ENCODE measurements around the gene ANO7.

ANO7 gene

DNA sequence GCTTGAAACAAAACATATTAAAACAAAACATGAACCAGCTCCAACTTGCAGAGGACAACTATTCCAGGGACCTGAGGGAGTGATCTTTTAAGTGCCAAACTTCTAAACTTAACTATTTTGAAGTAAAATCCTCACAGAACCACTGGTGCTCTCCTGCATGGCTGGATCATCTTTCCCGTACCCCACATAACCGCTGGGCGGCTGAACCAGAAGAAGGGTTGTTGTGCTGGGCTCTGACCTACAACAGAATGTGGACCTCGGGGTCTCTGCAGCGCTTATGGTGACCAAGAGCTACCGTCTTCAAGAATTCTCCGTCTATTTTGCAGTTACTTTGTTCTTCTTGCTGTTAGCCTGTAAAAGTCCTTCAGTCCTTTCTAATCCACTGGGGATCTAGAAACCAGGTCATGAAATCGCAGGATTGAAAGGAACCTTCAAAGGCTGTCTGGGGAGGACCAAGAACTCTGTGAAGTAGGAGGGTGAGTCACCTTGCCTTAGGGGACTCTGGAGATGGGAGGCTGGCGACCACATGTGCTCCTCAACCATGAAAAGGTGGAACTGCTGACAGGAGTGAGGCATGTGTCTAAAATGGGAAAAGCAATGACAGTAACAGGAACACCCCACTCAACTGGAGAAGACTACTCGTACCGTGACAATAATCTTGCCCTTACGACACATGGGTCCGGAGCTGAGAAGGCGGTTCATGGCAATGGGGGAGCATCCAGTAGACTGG, 80.4 kb downstream of the ANO7 start:
- Histone ChIP-seq H3K4me3 (ENCODE audit: low read depth, low read length) (no peak overlapping the region), H3K27me3 (ENCODE audit: control insufficient read depth, insufficient read depth, low read length) (no peaks in the 10 kb centered on the region), H3K9me3 (ENCODE audit: control insufficient read depth, insufficient read depth, low read depth, low read length) (no peaks in the 10 kb centered on the region), H3K36me3 (ENCODE audit: control insufficient read depth, insufficient read depth, low read length) (peaks cover 49% of the 10 kb centered on the region), H3K9ac (ENCODE audit: low read length) (no peak overlapping the region), H3K27ac (ENCODE audit: low read depth, low read length) (no peak overlapping the region), H3K4me1 (ENCODE audit: control insufficient read depth, insufficient read depth, low read length) (peaks cover 23% of the 10 kb centered on the region)

DNA sequence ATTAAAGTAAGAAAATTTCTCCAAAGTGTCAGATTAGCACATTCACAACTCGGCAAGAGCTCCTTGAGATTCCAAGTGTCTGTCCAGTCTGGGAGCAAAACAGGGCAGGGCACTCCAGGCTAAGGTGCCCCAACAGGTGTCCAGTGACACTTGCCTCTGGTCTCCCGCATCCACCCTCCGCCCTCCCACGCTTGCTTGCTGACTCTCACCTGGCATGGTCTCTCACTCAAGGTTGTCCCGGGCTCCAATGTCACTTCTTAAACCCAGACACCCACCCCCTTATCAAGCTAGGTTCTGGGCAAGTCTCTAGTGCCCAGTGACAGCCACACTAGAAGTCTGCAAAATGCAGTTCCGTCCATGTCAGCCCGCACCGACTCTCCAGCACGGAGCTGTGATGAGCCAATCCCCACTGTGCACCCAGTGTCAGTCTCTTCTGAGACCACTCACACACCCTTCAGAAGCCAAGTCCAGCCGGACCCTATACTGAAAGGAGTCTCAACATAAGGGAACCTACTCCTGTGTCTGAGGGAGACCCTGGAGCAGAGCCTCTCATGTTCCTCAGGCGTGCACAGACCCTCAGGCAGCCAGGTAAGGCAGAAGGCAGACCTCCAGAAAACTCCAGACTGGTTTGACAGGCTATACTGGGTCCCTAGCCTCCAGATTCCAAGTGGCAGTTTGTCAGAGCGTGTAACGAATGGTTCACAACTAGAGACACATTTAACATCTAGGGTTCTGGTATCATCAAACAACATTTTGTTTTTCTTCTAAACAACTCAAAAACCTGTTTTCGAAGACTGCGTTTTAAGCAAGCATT, 81.4 kb downstream of the ANO7 start:
- H3K4me1 ChIP-seq (ENCODE audit: control insufficient read depth, insufficient read depth, low read length): peaks cover 26% of the 10 kb centered on the region
- no peaks in the 10 kb centered on the region for H3K27me3 ChIP-seq (ENCODE audit: control insufficient read depth, insufficient read depth, low read length)
- H3K9ac ChIP-seq (ENCODE audit: low read length): no peak overlapping the region
- H3K36me3 ChIP-seq (ENCODE audit: control insufficient read depth, insufficient read depth, low read length): peaks cover 41% of the 10 kb centered on the region
- no peaks in the 10 kb centered on the region for H3K9me3 ChIP-seq (ENCODE audit: control insufficient read depth, insufficient read depth, low read depth, low read length)
- no peak overlapping the region for H3K4me3 ChIP-seq (ENCODE audit: low read depth, low read length)
- H3K27ac ChIP-seq (ENCODE audit: low read depth, low read length): no peak overlapping the region

DNA sequence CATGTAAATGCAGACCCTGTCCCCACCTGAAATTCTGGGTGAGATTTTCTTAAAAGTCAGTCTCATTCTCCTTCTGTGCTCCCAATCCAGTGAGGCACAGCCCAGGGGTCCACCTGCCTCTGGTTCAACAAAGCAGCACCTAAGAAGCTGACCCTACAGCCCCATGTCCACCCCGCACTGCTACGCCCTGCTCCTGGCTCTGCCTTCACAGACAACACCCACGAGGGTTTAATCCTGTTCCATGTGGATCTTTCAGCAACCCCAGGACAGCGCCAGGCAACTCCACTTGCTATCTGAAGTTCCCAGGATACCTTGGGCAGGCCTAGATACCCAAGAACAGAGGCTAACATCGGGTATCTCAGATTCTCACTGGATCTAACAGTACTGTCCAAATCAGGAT, 82.1 kb downstream of the ANO7 start:
- no peak overlapping the region for H3K27ac ChIP-seq (ENCODE audit: low read depth, low read length)
- H3K36me3 ChIP-seq (ENCODE audit: control insufficient read depth, insufficient read depth, low read length): peaks cover 37% of the 10 kb centered on the region
- H3K4me3 ChIP-seq (ENCODE audit: low read depth, low read length): no peak overlapping the region
- peaks cover 26% of the 10 kb centered on the region for H3K4me1 ChIP-seq (ENCODE audit: control insufficient read depth, insufficient read depth, low read length)
- H3K27me3 ChIP-seq (ENCODE audit: control insufficient read depth, insufficient read depth, low read length): no peaks in the 10 kb centered on the region
- no peaks in the 10 kb centered on the region for H3K9me3 ChIP-seq (ENCODE audit: control insufficient read depth, insufficient read depth, low read depth, low read length)
- H3K9ac ChIP-seq (ENCODE audit: low read length): no peak overlapping the region

DNA sequence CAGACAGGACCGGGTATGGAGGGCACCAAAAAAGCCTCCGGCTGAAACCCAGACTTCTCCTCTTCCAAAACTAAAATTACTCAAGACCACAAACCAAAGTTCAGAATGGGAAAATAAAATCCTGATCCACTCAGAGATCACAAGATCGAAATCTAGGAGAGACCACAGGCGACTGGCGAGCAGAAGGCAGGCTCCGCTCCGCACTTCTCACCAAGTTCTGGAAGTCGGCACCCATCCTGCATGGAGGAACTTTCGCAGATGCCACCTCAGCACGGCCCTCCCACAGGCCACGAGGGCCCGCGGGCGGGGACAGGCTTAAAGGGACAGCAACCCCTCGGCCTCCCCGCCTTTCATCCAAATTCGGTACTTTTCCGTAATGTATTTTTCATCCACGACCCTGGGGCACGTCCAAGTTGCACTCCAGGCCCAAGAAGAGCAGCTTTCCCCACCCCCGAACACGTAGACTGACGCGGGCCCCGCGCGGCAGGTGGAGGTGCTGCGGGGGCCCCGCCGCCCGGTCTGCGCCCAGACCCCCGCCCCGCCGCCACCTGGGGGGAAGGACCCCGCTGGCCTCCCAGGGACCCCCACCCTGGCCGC, 83.3 kb downstream of the ANO7 start:
- Histone ChIP-seq H3K36me3 (ENCODE audit: control insufficient read depth, insufficient read depth, low read length) (peaks cover 25% of the 10 kb centered on the region), H3K4me1 (ENCODE audit: control insufficient read depth, insufficient read depth, low read length) (peaks cover 26% of the 10 kb centered on the region), H3K4me3 (ENCODE audit: low read depth, low read length) (peak overlapping the region; percentile 85), H3K9ac (ENCODE audit: low read length) (peak overlapping the region; percentile 86), H3K27me3 (ENCODE audit: control insufficient read depth, insufficient read depth, low read length) (no peaks in the 10 kb centered on the region), H3K9me3 (ENCODE audit: control insufficient read depth, insufficient read depth, low read depth, low read length) (no peaks in the 10 kb centered on the region), H3K27ac (ENCODE audit: low read depth, low read length) (no peak overlapping the region)

DNA sequence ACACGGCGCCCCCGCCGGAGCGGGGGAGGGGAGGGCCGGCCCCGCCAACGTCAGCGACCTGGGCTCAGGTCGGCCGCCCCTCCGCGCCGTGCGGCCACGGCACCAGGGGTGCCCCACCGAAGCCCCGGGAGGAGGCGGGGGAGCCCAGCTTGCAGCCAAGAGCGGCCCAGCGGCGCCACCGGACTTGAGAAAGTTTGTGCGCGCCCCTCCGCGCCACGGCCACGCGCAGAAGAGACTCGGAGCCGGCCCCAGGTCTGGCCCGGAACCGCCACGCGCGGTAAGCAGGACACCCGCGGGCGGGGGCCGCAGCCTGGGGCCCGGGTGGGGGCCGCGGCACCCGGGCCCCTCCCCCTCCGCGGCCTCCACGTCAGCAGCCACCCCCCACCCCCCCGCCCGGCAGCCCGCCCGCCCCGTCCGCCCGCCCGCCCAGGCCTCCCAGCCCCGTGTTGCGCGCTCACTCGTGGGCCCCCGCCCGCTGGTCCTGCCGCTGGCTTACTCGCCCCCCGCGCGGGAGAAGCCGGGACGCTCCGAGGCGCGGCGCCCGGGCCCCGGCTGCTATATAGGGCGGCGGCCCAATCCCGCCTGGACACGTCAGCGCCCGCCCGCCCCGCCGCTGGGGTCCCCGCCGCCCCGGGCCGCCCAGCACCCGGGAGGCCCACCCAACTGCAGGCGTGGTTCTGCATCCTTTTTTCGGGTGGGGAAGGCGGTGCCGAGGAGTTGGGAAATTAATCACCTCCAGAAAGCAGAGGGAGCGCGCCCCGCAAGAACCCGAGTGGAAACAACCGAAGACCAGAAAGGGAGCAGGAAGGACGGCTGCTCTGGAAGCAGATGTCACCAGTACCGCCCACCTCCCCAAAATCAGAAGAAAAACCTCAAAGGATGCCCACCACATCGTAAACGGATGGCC, 84.1 kb downstream of the ANO7 start:
- Histone ChIP-seq H3K4me3 (ENCODE audit: low read depth, low read length) (peak overlapping the region; percentile 85), H3K9ac (ENCODE audit: low read length) (peak overlapping the region; percentile 86), H3K27me3 (ENCODE audit: control insufficient read depth, insufficient read depth, low read length) (no peaks in the 10 kb centered on the region), H3K9me3 (ENCODE audit: control insufficient read depth, insufficient read depth, low read depth, low read length) (no peaks in the 10 kb centered on the region), H3K27ac (ENCODE audit: low read depth, low read length) (no peak overlapping the region), H3K36me3 (ENCODE audit: control insufficient read depth, insufficient read depth, low read length) (peaks cover 18% of the 10 kb centered on the region), H3K4me1 (ENCODE audit: control insufficient read depth, insufficient read depth, low read length) (peaks cover 26% of the 10 kb centered on the region)

DNA sequence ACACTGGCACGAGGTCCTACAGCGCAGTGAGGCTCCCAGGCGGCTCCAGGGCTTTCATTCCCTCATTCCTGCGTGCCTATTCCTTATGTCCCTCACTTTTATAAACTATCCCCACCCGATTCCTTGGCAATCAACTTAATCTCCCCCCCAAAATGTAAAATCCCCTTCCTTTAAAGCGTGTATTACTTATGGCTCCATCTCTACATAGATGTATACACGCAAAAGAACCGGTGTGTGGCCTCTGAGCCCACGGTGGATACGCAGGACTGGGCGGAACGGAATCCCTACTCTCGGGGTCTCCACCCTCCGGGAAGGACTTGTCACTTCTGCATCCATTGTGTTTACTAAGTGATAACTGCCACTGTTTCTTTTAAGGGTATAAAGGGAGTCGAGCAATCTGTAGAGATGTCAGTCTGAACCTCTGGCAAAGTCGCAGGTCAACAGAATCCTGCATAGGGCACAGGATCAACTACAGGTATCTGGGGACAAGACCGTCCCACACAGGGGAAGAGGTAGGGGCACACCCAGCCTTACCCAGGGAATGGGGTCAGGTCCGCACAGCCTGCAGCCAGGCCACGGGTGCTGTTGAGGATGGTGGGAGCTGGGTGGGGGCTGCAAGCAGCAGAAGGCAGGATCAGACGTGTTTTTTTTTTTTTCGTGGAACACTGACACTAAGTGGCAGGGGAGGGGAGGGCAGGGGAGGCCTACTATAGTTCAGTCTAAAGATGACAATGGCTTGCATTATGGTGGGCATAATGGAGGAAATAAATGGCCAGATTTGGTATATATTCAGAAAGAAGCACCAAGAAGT, 84.9 kb downstream of the ANO7 start:
- H3K4me3 ChIP-seq (ENCODE audit: low read depth, low read length): peak overlapping the region; percentile 85
- H3K9ac ChIP-seq (ENCODE audit: low read length): peak overlapping the region; percentile 73
- H3K27me3 ChIP-seq (ENCODE audit: control insufficient read depth, insufficient read depth, low read length): no peaks in the 10 kb centered on the region
- H3K27ac ChIP-seq (ENCODE audit: low read depth, low read length): no peak overlapping the region
- H3K4me1 ChIP-seq (ENCODE audit: control insufficient read depth, insufficient read depth, low read length): peaks cover 26% of the 10 kb centered on the region
- no peaks in the 10 kb centered on the region for H3K9me3 ChIP-seq (ENCODE audit: control insufficient read depth, insufficient read depth, low read depth, low read length)
- H3K36me3 ChIP-seq (ENCODE audit: control insufficient read depth, insufficient read depth, low read length): peaks cover 9% of the 10 kb centered on the region

DNA sequence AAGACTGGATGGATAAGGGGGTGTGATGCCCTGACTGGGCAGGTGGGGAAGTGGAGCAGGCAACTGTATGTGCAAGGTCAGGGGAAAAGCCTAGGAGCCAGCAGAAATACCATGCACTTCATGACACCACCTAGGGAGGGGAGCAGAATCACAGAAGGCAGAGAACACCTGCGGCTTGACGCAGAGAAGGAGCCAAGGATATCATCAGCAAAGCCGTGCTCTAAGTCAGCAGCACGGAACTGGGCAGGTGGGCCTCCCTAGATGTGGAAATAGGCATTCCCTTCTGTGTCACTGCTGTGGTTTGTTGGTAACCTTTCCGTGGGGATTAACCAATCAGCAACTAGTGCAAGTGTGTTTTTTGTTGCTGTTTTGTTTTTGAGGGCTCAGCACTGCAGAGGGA, 85.7 kb downstream of the ANO7 start:
- H3K27me3 ChIP-seq (ENCODE audit: control insufficient read depth, insufficient read depth, low read length): no peaks in the 10 kb centered on the region
- H3K9ac ChIP-seq (ENCODE audit: low read length): no peak overlapping the region
- no peak overlapping the region for H3K27ac ChIP-seq (ENCODE audit: low read depth, low read length)
- no peak overlapping the region for H3K4me3 ChIP-seq (ENCODE audit: low read depth, low read length)
- peaks cover 26% of the 10 kb centered on the region for H3K4me1 ChIP-seq (ENCODE audit: control insufficient read depth, insufficient read depth, low read length)
- no peaks in the 10 kb centered on the region for H3K9me3 ChIP-seq (ENCODE audit: control insufficient read depth, insufficient read depth, low read depth, low read length)
- peaks cover 2% of the 10 kb centered on the region; the same call in 1 of the 2 replicates for H3K36me3 ChIP-seq (ENCODE audit: control insufficient read depth, insufficient read depth, low read length)

All from HUES6 (cell line).